TTC549 (cell line): ENCODE data around the gene RIMKLB.
"Not testable (repeated sequence)": the region's sequence is repeated elsewhere in the genome, so short reads cannot be mapped to it uniquely, and the experiment has no call there.

ENCODE experiments used
- FAIRE-seq: peaks from 2 replicates; lab custom pipeline; 2012; peaks lifted over from hg19 to GRCh38; lab: Jason Lieb, UNC

RIMKLB gene

GRCh38 chr12:8779862-8780261 is 82.1 kb downstream of the RIMKLB start:
- FAIRE-seq = no peak

- FAIRE-seq = peak; percentile 66
These were observed 82.6 kb downstream of the RIMKLB start for GRCh38 chr12:8780389-8780788.

DNA sequence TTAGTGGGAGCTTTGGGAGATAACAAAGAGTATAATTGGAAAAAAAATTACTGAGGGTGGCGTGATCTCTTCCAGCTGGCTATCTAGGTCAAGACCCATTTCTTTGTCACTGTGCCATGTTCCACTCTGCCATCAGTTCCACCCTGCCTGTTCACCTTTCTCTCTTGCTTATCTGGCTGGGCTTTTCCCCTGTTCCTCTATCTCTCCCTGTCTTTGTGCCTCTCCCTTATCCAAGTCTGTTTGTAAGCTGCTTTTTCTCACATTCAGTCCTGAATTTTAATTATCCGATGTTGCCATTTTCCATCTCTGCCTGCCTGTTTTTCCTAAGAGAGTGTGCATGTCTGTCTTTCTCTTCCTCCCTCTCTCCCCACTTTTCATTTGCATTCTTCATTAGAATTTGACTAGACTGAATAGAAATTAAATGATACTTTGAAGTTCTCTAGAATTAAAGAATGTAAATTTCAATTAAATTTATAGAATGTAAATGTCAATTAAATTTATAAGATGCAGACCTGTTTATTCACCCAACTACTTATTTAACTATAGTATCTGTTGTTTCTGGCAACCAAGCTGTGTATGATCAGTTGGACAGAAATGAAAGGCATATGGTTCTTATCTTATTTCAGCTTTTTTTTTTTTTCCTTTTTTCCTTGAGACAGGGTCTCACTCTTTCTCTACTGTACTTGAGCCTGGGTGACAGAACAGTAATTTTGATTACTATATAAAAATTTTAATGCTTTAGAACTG is 83.8 kb downstream of the RIMKLB start:
- FAIRE-seq = no peak

GRCh38 chr12:8784290-8784888 is 86.6 kb downstream of the RIMKLB start:
- FAIRE-seq = no peak

DNA sequence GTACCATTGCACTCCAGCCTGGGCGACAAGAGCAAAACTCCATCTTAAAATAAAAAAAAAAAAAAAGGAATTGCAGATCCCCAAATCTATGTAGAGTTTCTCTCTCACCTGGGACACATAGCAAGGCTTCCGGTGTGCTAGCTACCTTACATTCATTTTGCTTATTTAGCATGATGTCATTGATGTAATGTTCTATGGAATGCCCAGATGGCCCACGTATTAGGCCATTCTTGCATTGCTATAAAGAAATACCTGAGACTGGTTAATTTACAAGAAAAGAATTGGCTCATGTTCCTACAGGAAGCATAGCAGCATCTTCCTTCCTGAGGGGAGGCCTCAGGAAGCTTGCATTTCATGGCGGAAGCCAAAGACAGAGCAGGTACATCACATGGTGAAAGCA is 87.7 kb downstream of the RIMKLB start:
- no peak for FAIRE-seq

DNA sequence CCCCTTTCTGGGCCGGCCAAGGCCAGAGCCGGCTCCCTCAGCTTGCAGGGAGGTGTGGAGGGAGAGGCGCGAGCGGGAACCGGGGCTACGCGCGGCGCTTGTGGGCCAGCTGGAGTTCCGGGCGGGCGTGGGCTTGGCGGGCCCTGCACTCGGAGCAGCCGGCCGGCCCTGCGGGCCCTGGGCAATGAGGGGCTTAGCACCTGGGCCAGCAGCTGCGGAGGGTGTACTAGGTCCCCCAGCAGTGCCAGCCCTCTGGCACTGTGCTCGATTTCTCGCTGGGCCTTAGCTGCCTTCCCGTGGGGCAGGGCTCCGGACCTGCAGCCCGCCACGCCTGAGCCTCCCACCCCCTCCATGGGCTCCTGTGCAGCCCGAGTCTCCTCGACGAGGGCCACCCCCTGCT is 89.4 kb downstream of the RIMKLB start:
- not testable (repeated sequence) for FAIRE-seq

DNA sequence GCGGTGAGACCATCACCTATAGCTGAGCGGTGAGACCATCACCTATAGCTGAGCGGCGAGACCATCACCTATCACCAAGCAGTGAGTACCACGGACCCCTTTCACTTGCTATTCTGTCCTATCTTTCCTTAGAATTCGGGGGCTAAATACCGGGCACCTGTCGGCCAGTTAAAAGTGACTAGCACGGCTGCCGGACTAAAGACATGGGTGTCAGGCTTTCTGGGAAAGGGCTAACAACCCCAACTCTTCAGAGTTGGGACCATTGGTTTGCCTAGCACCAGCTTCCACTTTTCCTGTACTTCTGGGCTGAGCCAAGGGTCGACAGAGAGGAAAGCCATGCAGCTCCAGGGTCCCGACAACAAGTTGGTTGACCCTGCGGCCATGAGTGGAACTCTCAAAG is 90.9 kb downstream of the RIMKLB start:
- FAIRE-seq = not testable (repeated sequence)

GRCh38 chr12:8789341-8790013 is 91.7 kb downstream of the RIMKLB start:
- FAIRE-seq = not testable (repeated sequence)

DNA sequence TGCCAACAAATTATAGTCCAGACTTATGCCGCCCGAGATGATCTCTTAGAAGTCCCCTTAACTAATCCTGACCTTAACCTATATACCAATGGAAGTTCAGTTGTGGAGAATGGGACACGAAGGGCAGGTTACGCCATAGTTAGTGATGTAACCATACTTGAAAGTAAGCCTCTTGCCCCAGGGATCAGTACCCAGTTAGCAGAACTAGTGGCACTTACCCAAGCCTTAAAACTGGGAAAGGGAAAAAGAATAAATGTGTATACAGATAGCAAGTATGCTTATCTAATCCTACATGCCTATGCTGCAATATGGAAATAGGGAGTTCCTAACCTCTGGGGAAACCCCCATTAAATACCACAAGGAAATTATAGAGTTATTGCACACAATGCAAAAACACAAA is 95.4 kb downstream of the RIMKLB start:
- FAIRE-seq = not testable (repeated sequence)

DNA sequence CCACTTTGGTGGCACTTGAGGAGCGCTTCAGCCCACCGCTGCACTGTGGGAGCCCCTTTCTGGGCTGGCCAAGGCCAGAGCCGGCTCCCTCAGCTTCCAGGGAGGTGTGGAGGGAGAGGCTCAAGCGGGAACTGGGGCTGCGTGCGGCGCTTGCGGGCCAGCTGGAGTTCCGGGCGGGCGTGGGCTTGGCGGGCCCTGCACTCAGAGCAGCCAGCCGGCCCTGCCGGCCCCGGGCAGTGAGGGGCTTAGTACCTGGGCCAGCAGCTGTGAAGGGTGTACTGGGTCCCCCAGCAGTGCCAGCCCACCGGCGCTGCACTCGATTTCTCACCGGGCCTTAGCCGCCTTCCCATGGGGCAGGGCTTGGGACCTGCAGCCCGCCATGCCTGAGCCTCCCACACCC is 96.8 kb downstream of the RIMKLB start:
- FAIRE-seq = not testable (repeated sequence)

DNA sequence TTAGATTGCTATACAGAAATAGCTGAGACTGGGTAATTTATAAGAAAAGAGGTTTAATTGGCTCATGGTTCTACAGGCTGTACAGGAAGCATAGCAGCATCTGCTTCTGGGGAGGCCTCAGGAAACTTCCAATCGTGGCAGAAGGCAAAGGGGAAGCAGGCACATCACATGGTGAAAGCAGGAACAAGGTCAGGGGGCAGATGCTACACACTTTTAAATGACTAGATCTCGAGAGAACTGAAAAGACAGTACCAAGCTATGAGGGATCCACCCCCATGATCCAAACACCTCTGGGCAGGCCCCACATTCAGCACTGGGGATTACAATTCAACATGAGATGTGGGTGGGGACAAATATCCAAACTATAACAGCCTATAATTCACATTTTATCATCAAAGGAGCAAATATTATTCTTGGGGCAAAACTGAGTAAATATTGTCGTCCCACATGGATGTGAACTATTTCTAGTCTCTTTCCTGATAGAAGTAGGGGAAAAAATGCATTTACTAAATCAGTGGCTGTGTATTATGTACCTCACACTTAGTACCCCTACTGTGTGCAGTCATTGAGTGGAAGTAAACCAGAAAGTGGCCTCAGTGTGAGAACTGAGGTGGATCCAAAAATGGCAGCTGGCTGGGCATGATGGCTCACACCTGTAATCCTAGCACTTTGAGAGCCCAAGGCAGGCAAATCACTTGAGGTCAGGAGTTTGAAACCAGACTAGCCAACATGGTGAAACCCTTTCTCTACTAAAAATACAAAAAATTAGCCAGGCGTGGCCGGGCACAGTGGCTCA is 99.2 kb downstream of the RIMKLB start:
- FAIRE-seq = no peak

- not testable (repeated sequence) for FAIRE-seq
These were observed 103.4 kb downstream of the RIMKLB start for GRCh38 chr12:8801213-8801612.

GRCh38 chr12:8804833-8805232 is 107.0 kb downstream of the RIMKLB start:
- not testable (repeated sequence) for FAIRE-seq

DNA sequence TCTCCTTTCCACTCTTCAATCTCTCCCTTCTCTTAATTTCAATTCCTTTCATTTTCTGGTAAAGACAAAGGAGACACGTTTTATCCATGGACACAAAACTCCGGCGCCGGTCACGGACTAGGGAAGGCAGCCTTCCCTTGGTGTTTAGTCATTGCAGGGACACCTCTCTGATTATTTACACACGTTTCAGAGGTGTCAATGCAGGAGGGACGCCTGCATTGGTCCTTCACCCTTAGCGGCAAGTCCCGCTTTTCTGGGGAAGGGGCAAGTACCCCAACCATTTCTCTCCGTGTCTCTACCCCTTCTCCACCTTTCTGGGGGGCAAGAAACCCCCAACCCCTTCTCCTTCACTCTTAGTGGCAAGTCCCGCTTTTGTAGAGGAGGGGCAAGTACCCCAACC is 107.7 kb downstream of the RIMKLB start:
- FAIRE-seq = not testable (repeated sequence)

- FAIRE-seq = not testable (repeated sequence)
These were observed 109.3 kb downstream of the RIMKLB start for GRCh38 chr12:8807084-8807483.

DNA sequence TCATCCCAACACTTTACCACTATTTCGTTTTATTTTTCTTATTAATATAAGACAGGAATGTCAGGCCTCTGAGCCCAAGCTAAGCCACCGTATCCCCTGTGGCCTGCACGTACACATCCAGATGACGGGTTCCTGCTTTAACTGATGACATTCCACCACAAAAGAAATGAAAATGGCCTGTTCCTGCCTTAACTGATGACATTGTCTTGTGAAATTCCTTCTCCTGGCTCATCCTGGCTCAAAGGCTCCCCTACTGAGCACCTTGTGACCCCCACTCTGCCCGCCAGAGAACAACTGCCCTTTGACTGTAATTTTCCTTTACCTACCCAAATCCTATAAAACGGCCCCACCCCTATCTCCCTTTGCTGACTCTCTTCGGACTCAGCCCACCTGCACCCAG is 112.3 kb downstream of the RIMKLB start:
- FAIRE-seq = not testable (repeated sequence)

DNA sequence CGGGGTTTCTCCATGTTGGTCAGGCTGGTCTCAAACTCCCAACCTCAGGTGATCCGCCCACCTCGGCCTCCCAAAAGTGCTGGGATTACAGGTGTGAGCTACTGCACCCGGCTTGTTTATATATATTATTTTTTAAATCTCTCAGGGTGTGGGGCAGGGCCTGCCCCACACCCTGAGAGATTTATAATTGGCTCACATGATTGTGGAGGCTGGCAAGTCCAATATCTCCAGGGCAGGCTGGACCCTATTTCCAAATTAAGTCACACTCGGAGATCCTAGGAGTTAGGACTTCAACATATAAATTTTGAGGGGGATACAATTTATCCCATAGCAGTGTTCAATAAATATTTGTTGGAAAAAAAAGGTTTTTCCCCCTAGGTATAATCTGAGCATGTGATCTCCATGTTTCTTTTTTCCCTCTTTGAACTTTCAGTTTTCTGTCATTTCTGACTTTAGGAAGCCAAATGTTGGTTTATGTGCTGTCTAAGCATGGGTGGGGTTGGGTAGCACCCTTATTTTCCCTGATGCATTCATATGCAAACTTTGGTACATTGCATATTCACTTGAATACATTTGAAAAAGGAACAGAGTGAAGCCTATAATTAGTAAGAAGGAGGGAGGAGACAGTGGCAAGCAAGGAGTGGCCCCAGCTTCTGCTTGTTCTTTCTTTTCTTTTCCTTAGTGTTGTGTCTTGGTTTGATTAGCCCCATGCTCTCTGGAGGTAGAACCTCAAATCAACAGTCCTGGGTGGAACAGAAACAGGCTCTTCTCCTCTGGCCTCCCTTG is 116.0 kb downstream of the RIMKLB start:
- FAIRE-seq = no peak

DNA sequence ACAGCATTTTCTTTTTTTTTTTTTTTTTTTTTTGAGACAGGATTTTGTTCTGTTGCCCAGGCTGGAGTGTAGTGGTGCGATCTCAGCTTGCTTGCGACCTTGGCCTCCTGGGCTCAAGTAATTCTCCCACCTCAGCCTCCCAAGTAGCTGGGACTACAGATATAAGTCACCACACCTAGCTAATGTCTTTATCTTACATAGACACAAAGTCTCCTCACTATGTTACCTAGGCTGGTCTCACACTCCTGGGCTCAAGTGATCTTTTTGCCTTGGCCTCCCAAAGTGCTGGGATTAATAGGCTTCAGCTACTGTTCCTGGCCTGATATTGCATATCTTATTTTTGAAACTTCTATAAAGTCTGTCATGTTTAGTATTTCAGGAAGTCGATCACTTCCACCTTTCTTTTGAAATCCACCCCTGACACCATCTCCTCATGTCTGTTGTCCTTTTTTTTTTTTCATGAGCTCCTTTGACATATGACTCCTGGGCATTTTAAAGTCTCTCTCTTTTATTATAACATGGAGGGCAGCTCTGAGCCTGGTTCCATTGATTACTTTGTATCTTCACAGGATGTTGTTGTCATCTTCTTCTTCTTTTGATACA is 118.8 kb downstream of the RIMKLB start:
- no peak for FAIRE-seq

GRCh38 chr12:8817856-8818255 is 120.1 kb downstream of the RIMKLB start:
- FAIRE-seq = no peak

DNA sequence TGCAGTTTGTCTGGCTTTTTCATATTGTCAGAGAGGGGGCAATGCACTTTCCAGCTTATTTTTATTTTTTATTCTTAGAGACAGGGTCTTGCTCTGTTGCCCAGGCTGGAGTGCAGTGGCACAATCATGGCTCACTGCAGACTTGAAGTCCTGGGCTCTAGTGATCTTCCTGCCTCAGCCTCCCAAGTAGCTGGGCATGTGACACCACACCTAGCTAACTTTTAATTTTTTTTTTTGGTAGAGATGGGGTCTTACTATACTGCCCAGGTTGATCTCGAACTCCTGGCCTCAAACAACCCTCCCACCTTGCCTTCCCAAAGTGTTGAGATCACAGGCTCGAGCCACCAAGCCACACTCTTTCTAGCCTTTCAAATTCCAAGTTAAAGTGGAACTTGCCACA is 120.7 kb downstream of the RIMKLB start:
- FAIRE-seq = no peak

DNA sequence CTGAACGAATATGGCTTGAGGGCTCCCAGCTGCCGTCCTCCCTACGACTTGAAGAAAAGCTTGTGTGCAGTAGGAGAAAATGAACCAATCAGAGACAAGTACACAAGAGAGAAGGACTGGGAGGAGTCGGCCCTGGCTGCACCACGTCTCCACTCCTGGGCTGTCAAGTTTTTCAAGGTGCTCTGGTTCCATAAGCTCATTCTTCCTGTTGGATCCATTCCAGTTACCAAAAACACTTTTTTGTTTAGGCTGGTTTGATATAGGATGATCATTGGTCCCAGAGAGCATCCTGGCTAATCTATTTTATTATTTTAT is 121.8 kb downstream of the RIMKLB start:
- no peak for FAIRE-seq
